ENCODE results near the gene AHCYL2.
"Not testable (repeated sequence)": the region's sequence is repeated elsewhere in the genome, so short reads cannot be mapped to it uniquely, and the experiment has no call there.

AHCYL2 gene

GRCh38 chr7:129388333-129389098 lies 163.7 kb downstream of the AHCYL2 start:
- no peak for DNase-seq

- DNase-seq: no peak
Observed at GRCh38 chr7:129389829-129390228, 165.0 kb downstream of the AHCYL2 start.

GRCh38 chr7:129390314-129390713 lies 165.5 kb downstream of the AHCYL2 start:
- DNase-seq: no peak

- no peak for DNase-seq
Observed at GRCh38 chr7:129391546-129392171, 166.8 kb downstream of the AHCYL2 start.

DNA sequence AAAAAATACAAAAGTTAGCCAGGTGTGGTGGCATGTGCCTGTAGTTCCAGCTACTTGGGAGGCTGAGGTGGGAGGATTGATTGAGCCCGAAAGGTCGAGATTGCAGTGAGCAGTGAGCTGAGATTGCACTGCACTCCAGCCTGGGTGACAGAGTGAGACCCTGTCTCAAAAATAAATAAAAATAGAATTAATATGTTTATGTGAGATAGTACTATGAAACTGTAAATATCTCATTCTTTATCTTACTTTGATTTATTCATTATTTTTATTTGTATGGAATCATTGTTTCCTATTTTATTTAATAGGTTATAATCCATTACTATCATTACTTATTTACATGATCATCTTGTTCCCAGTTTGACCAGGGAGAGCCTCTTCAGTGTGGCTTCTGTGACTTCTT lies 168.4 kb downstream of the AHCYL2 start:
- no peak for DNase-seq

DNA sequence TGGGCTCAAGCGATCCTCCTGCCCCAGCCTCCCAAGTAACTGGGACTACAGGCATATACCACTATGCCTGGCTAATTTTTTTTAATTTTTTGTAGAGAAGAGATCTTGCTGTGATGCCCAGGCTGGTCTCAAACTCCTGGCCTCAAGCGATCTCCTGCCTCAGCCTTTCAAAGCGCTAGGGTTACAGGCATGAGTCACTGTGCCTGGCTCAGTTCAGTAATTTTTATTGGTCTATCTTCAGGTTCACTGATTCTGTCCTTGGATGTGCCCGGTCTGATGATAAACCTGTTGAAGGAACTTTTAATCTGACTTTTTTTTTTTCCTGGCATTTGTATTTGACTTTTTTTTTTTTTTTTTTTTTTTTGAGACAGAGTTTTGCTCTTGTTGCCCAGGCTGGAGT lies 169.3 kb downstream of the AHCYL2 start:
- DNase-seq: no peak

DNA sequence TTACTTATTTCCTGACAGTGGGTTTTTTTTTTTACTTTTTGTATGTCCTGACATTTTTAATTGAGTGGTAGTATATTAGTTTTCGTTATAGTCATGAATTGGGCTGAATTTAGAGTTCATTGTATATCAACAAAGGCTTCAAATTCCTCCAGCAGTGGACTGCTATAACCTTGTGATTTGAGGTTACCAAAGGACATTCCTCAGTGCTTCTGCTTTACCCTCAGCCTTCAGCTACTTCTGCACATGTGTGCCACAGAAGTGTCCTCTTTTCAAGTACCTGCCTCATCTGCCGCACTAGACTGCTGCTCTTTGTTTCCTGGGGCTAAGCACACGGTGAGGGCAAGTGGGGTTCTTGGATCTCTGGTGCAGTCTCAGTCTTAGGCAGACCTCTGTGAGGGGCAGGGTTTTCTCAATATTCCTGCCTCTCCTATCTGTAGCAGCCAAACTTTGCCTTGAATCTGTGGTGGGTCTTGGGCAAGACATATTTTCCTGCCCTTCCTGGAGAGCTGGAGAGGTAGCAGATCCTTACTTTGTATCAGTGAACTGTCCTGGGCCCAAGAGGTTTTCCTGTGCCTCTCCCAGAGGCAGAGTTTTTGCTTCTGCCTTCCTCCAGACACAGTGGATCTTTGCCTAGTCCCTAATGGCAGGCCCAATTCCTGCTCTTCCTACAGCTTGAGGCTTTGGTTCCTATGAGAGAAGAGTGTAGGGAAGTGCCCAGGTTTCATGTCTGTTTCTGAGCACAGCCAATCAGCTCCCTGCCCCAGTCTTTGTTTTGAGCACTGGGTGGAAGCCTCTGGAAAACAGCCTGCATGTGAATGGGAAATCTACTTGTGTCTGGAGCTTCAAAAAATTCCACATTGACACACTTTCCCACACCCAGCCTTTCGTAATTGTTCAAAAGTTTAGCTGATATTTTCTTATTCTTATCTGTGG lies 170.4 kb downstream of the AHCYL2 start:
- no peak for DNase-seq

DNA sequence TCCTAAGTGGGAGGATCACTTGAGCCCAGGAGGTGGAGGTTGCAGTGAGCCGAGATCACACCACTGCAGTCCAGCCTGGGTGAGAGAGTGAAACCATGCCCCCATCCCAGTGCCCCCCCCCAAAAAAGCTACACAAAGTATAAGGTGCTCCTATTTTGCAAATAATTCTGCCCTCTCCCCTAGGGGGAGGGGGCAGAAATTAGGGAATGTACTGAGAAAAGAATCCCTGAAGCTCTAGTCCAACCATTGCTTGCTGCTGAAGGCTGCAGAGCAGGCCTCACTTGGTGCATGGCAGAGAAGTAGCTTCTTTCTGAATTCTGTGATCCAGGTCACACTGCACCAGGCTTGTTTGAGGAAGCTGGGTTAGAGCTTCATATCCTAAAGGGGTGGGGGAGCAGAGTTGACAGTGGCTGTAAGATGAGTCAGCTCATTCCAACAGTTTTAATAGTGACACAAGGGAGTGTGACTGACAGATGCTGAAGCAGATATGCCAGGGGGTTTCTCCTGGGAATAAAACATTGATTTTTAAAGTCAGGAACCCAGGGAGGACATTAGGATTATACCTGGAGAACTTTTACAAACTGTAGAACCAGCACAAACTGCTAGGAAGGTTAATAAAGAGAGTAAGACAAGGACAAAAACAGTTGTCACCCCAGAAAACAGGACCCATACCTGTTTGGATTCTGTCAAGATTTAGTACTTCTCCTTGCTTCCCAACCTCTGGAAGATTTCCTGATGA lies 176.6 kb downstream of the AHCYL2 start:
- no peak for DNase-seq

- DNase-seq: no peak
Observed at GRCh38 chr7:129401967-129402860, 177.4 kb downstream of the AHCYL2 start.

DNA sequence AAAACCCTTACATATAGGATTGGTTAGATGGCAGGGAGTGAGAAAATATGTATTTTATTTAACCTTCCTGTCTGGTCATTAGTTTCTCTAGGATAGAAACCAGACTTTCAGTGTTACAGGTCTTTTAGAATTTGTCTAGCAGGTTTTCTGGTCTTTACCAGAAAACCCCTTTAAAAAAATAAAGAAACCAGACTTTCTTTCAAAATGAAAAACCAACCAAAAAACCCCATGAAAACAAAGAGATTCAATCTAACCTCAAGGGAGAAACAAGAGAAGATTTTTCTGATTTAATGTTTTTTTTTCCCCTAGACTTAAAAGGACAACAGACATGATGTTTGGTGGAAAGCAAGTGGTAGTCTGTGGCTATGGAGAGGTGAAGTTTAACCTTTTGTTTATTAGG lies 180.7 kb downstream of the AHCYL2 start:
- DNase-seq: no peak

DNA sequence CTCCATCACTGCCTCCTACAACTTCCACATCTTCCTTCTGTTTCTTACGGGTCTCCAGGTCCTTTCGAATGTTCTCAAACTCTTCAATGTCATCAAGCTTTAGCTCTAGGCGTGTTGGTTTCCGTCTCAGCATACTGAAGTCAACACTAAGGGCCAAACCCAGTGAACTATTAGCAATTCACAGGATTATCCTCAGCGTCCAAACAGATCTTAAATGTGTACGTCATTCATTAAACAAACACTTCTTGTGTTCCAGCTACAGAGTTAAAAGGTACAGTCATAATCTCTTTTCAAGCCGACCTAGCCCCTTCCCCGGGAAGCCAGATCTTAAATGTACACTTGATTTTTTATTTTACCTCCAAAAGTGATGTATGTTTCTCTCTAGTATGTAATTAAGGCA lies 185.4 kb downstream of the AHCYL2 start:
- DNase-seq: not testable (repeated sequence)

DNA sequence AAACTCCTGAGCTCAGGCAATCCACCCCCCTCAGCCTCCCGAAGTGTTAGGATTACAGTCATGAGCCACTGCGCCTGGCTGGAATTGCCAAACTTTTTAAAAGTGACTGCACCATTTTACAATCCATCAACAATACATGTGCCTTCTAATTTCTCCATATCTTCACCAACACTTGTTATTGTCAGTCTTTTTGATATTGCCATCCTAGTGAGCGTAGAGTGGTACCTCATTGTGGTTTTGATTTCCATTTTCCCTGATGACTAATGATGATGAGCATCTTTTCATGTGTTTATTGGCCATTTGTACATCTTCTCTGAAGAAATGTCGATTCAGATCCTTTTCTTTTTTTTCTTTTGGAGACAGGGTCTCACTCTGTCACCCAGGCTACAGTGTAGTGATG lies 187.7 kb downstream of the AHCYL2 start:
- DNase-seq: no peak

DNA sequence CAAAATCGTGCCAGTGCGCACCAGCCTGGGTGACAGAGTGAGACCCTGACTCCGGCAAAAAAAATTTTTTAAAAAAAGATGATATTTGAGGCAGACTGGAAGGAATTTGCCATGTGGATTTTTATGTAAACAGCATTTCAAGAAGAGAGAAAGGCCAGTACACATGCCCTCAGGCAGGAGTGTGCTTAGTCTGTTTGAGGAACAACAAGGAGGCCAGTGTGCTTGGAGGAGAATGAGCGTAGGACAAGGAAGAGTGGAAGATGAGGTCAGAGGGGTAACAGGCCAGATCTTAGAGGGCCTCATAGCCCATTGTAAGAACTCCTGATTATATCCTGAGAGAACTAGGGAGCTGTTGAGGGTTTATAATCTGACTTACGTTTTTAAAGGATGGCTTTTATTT lies 192.2 kb downstream of the AHCYL2 start:
- no peak for DNase-seq

DNA sequence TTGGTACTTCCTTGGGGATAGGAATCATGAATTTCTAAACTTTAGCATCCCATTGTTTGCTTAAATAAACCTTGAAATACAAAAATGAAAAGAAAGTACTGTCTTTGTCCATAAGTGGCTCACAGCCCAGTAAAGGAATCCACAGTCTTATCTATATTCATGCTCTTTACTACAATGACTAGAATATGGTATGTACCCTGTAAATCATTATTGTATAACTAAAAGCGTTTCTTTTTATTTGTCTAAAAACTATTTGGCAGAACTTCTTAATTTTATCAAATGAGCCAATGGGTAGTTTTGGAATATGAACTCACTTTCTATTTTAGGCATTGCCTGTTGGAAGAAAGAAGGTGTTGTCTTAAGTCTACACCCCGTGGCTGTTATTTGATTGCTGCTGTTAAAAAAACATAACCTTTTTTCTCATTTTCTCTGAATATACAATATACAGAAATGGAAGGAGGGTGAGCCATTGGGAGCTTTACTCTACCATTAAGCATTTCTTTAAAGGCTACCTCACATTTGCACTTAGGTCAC lies 197.0 kb downstream of the AHCYL2 start:
- DNase-seq: no peak

GRCh38 chr7:129422727-129423126 lies 197.9 kb downstream of the AHCYL2 start:
- no peak for DNase-seq

DNA sequence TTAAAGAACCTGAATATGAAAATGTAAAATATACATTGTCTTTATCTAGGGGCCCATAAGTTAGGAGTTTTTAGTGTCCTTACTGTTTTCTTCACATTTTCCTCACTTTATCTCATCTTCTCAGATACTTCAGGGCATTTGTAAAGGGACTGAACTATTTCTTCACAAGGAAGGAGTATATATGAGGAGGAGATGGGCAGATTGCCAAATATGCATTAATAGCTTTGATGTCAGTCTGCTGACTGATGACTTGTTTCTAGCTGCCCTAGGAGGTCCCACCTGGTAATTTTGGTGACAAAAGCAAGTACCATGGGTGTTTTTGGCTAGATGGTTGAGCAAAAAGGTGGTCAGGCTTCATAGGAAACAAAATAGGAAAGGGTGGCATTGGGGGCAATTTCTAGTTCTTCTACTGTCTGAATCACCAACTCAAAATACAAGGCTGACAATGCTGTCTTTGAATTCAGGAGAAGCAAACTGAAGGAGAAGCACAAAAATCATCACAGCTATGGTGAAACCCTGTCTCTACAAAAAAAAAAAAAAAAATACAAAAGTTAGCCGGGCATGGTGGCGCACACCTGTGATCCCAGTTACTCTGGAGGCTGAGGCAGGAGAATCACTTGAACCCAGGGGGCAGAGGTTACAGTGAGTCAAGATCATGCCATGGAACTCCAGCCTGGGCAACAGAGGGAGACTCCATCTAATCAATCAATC lies 199.0 kb downstream of the AHCYL2 start:
- no peak for DNase-seq

GRCh38 chr7:129426482-129426881 lies 201.7 kb downstream of the AHCYL2 start:
- no peak for DNase-seq

DNA sequence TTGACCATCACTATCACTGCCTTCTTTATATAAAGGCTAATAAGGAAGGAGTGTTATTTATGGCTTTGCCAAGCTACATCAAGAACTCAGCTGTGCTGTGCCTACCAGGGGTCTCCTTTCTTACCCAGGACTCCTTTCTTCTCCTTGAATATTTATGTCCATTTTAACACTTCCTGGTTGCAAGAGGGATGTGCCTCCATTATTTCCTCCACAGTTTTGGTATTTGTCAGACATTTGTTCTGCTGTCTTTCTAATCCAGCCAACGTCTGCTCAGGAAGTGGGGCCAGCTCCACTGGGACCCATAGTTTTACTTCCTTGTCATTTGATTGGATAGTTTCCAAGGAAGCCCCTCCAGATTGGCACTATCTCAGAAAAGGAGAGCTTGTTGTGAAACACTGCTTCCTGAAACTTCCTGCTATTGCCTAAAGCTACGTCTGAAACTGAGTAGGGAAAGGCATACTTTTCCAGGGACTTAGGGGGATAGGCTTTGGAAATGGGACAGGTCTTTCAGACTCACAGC lies 202.8 kb downstream of the AHCYL2 start:
- DNase-seq: no peak

DNA sequence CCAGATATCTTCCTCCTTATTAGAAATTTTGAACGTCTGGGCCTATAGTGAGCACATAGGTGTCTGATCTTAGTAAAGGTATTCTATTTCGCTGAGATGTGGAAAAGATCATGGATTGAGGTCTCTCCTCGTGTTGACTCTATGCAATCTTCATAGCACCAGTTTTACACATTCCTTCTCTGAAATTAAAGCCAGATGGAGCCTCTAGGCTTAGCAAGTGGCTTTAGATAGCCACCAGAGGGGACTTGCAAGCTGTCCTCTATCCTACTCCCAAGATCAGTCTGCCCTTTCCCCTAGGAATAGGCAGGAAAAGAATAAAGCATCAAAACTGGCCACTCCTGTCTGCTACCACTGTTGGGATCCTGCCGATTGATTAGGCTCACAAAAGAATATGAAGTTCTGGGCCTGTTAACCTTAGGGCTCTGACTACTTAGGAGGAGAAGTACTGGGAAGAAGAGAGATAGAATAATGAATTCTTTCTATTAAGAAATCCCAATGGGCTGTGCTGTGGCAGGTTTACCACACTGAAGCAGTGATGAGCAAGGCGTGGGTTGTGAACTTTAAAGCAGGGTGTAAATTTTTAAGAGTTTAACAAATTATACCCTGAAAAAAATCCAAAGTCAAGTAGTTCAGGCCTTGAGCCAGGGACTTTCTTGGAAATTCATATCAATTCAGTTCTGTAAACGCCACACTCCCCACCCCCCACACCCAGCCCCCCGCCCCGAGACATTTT lies 207.2 kb downstream of the AHCYL2 start:
- DNase-seq: no peak
